Islet of Langerhans (tissue), 1 donor: Measurements from ENCODE around the gene FAM83C.
"Not testable (repeated sequence)": the region's sequence is repeated elsewhere in the genome, so short reads cannot be mapped to it uniquely, and the experiment has no call there.

Source experiments
- FAIRE-seq: peaks from one replicate; lab custom pipeline; 2011; peaks lifted over from hg19 to GRCh38; lab: Jason Lieb, UNC

FAM83C gene

DNA sequence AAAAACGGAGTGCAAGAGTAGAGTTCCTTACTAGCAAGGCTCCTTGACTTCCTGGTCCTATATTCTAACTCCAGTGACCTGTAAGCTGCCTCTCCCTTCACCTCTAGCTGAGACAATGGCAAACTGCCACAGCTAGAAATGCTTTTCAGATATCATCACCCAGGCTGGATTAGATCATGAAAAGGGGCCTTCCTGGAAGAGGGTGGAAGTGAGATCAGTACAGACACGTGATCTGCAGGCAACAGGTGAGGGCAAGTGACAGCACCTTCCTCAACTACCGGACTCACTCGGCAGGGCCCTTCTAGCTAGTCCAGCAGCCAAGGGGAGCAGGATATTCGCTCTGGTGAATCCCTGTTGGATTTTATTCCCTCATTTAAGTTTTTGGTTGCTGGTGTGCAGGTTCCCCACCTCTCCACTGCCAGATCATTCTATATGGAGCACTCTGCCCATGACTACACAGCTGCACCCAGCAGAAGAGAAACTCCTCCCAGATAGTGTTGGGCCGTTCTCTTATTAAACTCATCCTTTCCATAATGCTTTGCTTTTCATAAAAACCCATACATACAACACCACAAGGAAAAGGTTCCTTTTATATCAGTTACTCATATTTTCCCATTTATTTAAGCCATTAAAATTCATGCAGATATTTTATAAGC is 26.4 kb upstream of the FAM83C start:
- no peak for FAIRE-seq

DNA sequence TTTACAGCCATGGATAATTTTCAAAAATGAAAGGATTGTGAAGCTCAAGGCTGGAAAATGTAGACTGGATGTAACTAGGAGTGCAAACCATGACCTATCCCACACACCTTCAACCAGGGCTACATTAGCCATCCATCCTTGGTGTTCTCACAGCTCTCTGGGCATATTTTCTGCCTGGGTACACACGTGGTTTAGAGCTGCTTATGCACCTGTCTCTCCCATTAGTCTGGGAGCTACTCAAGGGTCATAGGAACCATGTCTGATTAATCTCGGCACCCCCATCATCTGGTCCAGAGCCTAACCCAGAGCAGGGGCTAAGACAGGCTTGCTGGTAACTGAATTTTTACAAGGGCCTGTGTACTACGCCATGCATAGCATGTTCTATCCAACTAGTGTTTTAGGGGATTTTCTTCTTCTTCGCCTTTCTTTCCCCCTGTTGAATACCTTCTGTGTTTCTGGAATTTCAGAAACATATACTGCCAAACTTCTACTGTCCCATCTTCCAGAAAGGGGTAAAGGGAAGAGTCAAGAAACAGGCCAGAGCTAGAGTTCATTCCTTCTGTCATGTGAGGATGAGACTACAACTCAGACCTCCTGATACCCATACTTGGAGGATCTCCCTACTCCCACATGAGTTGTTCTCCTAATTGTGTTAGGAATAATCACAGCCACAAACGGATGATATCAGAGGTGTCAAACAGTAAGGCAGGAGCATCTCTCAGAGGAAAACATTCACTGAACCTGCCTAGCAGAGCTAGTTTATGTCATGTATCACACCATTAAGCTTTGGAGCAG is 25.4 kb upstream of the FAM83C start:
- no peak for FAIRE-seq

DNA sequence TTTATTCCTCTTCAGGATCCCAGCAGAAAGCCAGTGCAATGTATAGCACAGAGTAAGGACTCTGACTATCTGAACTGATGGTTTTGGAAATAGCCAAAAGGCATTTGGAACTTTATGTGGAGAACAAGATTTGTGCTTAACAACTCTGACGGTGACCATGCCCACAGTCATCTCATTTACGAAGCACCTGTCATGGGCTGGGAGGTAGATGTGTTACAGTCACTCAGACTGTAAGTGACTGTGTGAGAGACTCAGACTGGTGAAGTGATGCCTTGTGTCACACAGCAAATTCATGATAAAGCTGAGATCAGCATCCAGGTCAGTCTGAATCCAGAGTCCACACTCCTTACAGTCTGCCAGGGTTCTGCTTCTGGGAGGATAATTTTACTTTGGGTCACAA is 23.9 kb upstream of the FAM83C start:
- FAIRE-seq = no peak

DNA sequence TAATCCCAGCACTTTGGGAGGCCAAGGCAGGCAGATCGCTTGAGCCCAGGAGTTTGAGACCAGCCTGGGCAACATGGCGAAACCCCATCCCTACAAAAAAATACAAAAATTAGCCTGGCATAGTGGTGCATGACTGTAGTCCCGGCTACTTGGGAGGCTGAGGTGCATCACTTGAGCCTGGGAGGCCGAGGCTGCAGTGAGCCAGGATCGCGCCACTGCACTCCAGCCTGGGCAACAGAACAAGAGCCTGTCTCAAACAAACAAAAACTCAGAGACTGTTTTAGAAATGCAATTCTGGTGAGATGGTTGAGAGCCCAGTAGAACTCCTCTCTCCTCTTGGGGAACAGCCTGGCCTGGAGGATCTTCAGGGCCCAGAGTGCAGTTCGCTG is 23.4 kb upstream of the FAM83C start:
- not testable (repeated sequence) for FAIRE-seq

DNA sequence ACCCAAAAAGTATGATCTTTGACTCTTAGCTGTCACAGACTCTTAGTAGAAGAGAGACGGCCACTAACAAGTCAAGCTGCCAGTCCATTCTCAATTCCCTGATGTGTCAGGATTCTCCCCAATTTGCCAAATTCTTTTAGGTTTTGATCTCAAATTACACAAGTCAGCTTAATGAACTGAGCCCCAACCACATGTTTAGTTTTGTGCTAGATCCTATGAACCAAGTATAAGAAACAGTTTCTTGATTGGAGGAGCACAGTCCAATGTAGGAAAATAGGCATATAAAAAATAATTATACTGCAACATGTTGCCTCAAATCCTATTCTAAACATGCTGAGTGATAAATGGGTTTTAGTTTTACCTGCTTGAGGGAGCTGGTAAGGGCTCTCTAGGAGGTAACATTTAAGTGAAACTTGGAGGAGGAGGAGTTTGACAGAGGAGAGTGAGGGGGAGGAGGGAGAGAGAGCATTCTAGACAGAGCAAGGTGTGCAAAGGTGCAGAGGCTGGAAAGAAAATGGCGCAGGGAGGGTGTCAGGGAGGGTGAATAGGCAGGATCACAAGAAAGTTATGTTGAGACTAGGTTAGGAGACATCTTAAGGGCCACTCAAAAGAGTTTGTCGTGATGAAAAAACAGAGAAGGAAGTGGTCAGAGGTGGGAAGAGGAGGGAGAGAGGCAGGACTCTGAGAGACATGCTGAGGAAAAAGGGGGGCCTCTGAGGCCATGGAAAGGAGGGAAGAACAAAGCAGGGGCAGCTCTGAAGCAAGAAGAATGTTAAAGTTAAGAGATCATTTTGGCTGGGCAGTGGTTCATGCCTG is 22.8 kb upstream of the FAM83C start:
- FAIRE-seq = no peak

DNA sequence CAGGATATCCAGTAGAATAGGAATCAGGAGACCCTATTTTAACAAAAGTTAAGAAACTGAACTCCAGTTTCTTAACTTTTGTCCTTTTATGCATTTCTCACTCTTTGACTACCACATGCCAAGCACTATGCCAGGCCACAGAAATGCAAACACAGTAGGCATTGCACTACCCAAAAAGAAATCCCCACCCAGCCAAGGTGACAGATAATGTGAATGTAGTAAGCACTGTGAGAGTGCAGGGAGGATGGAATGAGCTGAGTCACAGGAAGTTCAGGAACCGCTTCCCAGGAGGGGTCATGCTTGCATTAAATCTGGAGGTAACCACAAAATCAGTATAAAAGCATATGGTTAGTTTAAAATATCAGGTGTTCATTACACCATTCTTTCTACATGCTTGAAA is 20.1 kb upstream of the FAM83C start:
- no peak for FAIRE-seq

DNA sequence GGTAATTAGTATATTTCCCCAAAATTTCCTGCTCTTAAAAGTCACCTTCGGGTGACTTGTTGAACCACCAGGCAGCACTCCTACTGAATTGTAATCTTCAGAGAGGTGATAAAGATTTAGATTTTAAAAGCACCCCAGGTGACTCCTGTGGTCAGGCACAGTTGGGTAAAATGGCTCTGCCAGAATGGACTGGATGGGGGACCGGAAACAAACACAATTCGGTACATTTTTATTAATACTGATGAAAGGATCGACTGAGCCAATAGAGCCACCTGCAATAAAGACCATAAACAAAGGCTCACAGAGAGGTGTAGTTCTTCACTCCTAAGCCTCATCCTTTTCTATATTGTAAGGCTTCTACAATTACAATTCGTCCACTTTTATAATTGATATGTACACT is 19.6 kb upstream of the FAM83C start:
- no peak for FAIRE-seq

DNA sequence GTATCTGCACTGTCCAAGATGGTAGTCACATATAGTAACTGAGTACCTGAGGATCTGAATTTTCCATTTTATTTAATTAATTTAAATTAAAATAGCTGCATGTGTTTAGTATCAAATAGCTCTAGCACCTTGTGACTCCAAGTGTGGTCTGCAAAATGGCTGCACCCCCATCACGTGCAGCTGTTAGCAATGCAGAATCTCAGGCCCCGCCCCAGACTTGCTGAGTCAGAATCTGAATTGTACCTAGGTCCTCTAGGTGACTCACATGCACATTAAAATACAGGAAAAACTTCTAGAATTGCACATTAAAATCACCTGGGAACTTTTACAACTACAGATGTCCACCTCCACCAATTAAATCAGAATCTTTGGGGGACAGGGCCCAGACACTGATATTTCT is 19.2 kb upstream of the FAM83C start:
- FAIRE-seq = no peak

DNA sequence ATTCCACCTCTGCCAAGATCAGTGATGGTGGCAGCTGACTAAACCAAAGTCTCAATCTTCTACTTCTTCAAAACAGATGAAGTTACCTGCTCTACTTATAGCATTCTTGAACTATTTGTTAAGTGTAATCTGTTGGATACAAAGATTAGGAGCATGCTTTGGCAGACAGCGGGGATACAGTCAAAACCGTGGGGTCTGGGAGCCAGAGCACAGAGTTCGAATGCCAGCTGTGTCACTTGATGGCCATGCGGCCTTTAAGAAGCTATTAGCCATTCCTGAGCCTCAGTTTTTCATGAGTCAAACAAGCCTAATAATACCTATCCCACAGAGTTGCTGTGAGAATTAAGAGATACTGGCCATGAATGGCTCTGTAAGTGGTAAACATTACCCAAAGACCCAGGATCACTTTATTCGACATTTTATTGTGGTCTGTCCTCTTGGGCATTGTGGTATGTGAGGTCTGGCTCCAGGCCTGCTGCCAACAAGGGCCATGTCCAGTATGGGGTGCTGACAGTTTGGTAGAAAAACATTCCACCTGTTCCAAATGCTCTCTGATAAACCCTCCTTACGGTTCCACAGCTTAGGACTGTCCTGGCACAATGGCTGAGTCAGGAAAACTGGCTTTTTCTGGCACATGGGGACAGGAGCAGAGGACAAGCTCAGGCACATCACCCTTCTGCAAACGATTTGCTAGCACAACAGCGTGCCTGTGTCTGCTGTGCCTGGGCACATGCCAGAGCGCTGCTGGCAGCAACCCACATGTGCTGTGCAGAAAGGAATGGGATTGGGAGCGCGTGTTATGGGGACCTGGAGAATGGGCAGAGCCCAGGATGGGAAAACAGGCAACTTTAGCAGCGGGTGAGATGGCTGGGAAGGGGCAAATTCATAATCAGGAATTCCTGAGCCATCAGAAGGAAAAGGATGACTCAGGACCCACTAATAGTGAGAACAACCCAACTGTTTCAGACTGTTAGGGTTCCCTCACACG is 15.7 kb upstream of the FAM83C start:
- FAIRE-seq = no peak

DNA sequence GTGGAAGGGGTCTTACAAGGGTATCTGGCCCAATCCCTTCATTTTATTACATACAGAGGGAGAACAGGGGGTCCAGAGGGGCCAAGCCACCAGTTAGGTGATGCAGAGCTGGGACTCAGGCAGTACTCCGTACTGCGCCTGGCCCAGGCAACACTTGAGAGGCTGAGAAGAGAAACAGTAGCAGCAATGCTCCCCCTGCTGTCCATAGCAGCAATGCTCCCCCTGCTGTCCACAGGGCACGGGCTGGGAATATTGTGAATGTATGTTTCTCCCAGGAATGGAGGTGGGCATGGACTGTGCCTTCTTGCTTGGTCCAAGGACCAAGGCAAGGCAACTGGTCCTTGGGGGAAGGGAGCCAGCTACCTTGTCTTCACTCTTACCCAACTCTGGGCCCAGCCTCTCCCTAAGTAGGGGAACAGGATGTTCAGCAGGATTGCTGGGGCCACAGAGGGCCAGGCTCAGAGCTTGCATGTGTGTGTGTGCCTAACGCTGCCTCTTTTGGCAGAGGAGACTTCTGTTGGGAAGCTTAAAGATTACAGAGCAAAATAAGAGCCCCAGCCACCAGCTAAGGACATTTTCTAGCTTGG is 14.8 kb upstream of the FAM83C start:
- FAIRE-seq = no peak

DNA sequence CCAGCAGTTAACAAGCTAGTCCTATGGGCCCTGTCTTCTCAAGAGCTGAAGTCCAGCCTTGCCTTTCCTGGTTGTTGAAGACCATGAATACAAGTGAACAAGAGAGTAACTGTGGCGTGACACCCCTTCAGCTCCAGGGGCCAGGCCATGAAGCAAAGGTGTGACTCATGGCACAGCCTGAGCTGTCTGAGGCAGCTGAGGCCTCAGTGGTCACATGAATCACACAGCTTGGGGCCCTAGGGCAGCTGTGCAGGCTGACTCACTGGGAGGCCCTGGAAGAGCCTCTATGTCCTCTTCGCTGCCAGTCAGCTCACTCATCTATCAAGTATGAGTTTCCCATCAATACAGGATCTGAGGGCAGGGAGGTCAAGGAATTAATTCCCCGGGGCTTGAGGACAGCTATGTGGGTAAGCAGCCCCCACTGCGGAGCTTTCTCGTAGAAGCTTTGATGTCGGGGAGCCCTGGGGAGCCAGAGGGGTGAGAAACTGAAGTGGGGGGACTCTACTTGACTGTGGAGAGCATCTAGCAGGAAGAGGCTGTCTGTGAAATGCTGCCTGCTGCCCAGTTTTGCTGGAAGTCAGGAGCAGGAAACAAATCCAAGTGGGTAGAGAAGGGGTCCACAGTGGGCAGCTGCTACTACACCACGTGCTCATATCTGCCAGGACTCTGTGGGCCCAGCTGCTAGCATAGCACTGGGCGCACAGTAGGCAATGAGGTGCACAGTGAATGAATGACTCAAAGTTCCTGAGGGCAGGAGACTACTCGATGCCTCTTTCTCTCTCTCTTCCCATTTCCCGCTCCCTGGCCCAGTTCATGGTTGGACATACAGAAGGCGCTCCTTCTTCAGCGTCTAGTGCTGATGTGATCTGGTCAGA is 13.7 kb upstream of the FAM83C start:
- FAIRE-seq = no peak

DNA sequence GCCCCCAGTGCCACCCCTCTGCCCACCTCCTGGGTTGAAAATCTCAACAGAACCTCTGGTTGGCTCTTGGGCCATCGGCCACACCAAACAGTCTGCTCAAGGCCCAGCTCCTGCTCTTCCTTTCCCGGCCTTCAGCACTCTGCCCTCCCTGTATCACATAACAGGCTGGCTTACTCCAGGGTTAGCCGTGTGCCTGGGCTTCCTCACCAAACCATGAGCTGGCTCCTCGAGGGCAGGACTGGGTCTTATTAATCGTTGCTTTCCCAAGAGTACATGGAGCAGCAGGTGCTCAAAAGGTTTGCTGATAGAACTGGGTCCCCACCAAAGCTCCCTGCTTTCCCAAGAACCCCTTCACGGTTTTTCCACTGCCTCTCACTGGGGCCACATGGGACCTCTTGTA is 12.7 kb upstream of the FAM83C start:
- no peak for FAIRE-seq

DNA sequence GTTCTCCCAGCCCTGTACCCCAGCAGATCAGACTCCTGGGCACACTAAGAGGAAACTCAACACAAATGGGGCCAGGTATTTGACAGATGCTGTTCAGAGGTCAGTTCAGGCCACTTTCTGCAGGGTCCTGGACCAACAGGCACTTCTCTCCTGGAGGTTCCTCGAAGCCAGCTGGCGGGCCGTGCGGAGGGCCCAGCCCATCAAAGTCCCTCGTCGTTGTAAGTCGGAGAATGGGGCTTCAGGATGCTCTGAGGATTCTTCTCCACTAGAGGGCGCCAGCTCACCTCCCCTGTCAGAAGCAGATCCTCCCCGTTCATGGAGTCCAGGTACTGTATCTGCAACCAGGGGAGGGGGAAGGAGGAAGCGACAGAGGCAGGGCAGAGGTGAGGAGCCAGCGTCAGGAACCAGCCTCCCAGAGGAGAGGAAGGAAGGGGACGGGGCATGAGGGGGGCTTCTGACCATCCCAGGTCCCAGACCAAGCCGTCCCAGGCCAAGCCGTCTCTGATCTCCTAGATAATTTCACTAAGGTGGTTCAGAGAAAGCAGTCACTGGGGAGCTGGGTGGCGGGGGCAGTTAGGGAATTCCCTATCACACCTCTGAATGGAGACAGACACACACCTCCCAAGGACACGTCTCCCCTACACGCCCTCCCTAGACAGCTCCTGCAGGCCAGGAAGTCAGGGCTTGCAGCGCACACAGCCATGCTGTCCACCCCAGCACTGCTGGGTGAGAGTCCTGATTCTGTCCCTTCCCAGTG is 11.7 kb upstream of the FAM83C start:
- FAIRE-seq = no peak

DNA sequence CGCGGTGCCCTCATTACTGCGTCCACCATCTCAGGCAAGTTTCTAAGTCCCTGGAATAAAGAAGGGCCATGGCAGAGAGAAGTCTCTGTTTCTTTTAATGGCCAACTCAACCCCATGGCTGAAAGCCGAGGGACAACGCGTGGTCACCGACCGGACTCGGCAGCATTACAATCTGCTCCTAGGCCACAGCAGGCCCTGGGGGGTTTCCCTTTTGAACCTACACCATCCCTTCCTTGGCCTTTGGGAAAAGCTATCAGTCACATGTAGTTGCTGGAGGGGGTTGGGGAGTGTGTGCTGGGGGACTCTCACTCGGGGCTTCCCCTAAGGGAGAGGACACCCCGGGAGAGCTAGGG is 11.1 kb upstream of the FAM83C start:
- no peak for FAIRE-seq

DNA sequence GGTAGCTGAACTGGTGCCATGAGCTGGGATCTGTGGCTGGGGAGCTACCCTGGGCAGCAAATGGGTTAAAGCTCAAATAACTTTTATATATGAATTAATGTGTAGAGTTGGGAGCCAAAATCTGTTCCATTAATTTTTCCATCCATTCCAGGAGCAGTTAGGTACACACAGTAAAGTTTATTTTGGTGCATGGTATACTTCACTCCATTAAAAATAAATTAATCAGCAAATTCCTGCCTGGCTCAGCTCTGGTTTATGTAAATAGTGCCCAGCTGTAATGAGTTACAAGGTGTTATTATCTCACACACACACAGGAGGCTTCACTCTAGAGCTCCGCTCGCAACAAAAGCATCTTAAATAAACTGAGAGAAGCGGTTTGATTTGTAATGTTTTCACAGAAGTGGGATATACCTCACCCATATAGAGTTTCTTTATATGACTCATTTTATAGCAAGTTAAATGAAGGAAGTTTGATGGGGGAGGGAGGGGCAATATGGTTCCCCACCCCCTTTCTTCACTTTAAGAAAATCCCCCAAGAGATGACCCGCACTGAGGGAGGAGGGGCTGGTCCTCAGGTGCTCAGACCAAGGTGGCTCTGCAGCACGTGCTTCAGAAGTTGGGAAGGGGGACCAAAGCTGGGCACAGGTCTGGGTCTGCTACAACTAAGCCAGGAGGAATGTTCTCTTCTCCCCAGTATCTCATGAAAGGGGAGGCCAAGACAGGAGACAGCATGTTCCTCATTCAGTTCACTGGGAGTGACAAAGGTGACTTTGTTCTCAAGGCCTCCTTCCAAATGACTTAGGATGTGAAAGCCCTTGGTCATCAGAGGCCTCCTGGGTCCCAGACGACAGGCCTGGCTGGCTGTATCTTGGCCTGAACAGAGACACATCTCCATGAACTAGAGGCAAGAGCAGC is 10.5 kb upstream of the FAM83C start:
- FAIRE-seq = no peak

DNA sequence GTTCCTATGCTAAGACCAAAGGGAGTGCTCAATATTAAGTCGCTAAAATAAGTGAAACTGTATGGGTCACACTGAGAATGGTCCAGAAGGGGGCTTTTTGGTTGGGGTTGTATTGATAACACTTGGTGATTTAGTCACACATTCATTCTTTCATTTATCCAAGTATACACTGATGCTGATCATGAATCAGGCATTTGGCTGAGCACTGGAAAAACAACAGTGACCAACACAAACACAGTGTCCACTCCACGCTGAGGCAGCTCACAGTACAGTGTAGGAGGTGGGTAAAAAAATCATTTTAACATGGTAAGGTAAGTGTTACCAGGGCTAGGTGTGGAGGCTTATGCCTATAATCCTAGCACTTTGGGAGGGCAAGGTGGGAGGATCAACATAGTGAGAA is 9.2 kb upstream of the FAM83C start:
- FAIRE-seq = no peak

DNA sequence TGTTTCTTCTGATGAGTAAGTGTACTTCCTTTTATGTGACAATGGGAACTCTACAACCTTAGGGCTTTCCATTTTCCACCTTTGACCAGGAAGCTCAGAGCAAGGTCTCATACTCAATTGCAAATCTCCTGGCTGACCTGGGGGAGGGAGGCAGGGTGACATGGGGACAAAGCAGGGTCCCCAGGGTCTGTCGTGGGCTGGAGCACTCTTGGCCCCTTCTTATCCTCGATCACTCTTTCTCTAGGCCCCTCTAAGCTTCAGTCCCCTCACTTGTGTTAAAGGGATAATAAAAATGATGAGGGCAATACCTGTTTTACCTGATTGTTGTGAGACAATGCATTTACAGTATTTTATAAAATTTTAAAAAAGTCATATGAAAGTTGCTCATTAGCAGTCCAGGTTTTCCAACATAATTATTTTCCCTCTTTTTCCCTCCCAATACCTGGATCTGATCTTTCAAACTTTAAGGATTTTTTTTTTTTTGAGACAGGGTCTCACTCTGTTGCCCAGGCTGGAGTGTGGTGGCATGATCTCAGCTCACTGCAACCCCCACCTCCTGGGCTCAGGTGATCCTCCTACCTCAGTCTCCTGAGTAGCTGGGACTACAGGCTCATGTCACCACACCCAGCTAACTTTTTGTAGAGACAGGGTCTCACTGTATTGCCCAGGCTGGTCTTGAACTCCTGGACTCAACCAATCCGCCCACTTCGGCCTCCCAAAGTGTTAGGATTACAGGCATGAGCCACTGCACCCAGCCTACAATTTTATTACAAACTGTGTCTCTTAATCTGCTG is 8.4 kb upstream of the FAM83C start:
- no peak for FAIRE-seq

DNA sequence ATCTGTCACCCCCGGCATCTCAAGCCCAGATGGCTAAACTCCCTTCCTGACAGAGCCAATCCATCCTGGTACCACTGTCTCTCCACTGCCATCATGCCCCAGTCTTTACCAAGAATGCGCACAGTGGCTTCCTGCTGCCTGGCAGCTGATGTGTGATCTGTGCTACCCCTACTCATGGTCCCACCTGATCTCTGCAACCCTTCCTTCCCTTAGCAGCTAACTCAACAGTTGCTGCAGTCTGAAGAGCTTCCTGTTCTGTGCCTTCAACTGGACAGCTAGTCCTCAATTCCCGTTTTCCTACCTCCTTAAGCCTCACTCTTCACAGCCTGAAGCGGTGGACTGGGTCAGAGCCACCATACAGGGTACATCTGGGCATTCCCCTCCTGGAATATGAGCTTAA is 7.6 kb upstream of the FAM83C start:
- FAIRE-seq = no peak
